OCI-LY7 (cell line): Measurements from ENCODE around the gene HSD11B1L. TPM values are rescaled to one million over a fixed set of nuclear protein-coding genes. Genes with fewer than 3 reads are reported as not detected.

Source experiments
- Bru-seq: library from RNA; stranded (reverse); fragments of 400-500 nt; gene quantifications from one replicate; lab custom pipeline; 2021; lab: Mats Ljungman, UMichigan
- BruChase-seq, 2 experiments: library from RNA; stranded (reverse); fragments of 400-500 nt; gene quantifications; one replicate each; lab custom pipeline; 2021; lab: Mats Ljungman, UMichigan
- BruUV-seq: library from RNA; stranded (reverse); fragments of 400-500 nt; replicated peaks from 2 replicates; lab custom pipeline; 2021; lab: Mats Ljungman, UMichigan
- CTCF ChIA-PET: fragments of 300-600 bp; sonication (Branson Sonifier 250); formaldehyde crosslinking; loops from one replicate; lab custom pipeline; 2022; ENCODE audit warnings: antibody characterized with exemption; ENCODE audit not compliant: unreplicated experiment; lab: Charles Lee
- POLR2A ChIA-PET: fragments of 300-600 bp; sonication (Branson Sonifier 250); formaldehyde crosslinking; loops from one replicate; lab custom pipeline; 2022; ENCODE audit warnings: antibody characterized with exemption; lab: Charles Lee
- DNase-seq: peaks from one replicate; pipeline ENCODE4 v3.0.0-alpha.2; 2015; ENCODE audit warnings: low spot score
- H2AFZ ChIP-seq: fragments of 200-600 bp; sonication (generic), shearing (Covaris generic); 2 replicates; pipeline ENCODE4 v1.6.1; 2014; ENCODE audit warnings: mild to moderate bottlenecking, antibody characterized with exemption, low read length, moderate library complexity
- H3K27ac ChIP-seq: fragments of 200-600 bp; sonication (generic); 2 replicates; pipeline ENCODE4 v1.5.1; 2014; ENCODE audit warnings: mixed run types, low read depth, mild to moderate bottlenecking, moderate library complexity, low read length, inconsistent platforms; ENCODE audit not compliant: poor library complexity, severe bottlenecking
- H3K36me3 ChIP-seq: fragments of 200-600 bp; sonication (generic); 2 replicates; pipeline ENCODE4 v1.6.1; 2014; ENCODE audit warnings: mild to moderate bottlenecking, antibody characterized with exemption, low read length, moderate library complexity, mixed read lengths; ENCODE audit not compliant: insufficient read depth
- H3K4me1 ChIP-seq: fragments of 200-600 bp; sonication (generic); 2 replicates; pipeline ENCODE4 v1.5.1; 2014; ENCODE audit warnings: mild to moderate bottlenecking, low read length; ENCODE audit not compliant: insufficient read depth, poor library complexity, severe bottlenecking
- H3K4me2 ChIP-seq: fragments of 200-600 bp; sonication (generic); 2 replicates; pipeline ENCODE4 v1.6.1; 2014; ENCODE audit warnings: mild to moderate bottlenecking, low read length
- H3K4me3 ChIP-seq: fragments of 200-600 bp; sonication (generic); 2 replicates; pipeline ENCODE4 v1.5.1; 2014; ENCODE audit warnings: mild to moderate bottlenecking, low read depth, low read length; ENCODE audit not compliant: poor library complexity, severe bottlenecking
- H3K79me2 ChIP-seq: fragments of 200-600 bp; sonication (generic); 2 replicates; pipeline ENCODE4 v1.6.1; 2016; ENCODE audit warnings: low read depth, mild to moderate bottlenecking, low read length, moderate library complexity, mixed read lengths; ENCODE audit not compliant: insufficient read depth
- H3K9me2 ChIP-seq: fragments of 200-600 bp; sonication (generic); 2 replicates; pipeline ENCODE4 v1.6.1; 2016; ENCODE audit warnings: mild to moderate bottlenecking, low read length, mixed read lengths; ENCODE audit not compliant: insufficient read depth
- H3K9me3 ChIP-seq: fragments of 200-600 bp; sonication (generic); 2 replicates; pipeline ENCODE4 v1.6.1; 2014; ENCODE audit warnings: mild to moderate bottlenecking, mixed run types, low read length, mixed read lengths
- H4K20me1 ChIP-seq: fragments of 200-600 bp; sonication (generic); 2 replicates; pipeline ENCODE4 v1.6.1; 2014; ENCODE audit warnings: mild to moderate bottlenecking, antibody characterized with exemption, low read length, moderate library complexity, mixed read lengths; ENCODE audit not compliant: insufficient read depth
- CTCF ChIP-seq: fragments of 200-600 bp; sonication (generic); conservative IDR thresholded peaks from 2 replicates; pipeline ENCODE4 v1.5.1; 2014; ENCODE audit warnings: mild to moderate bottlenecking, antibody characterized with exemption, low read length, moderate library complexity, mixed read lengths
- EZH2phosphoT487 ChIP-seq: fragments of 200-600 bp; sonication (generic); IDR thresholded peaks from 2 replicates; pipeline ENCODE4 v1.6.1; 2018; ENCODE audit warnings: low read depth, borderline replicate concordance, mild to moderate bottlenecking, mixed run types, antibody characterized with exemption, low read length, moderate library complexity, mixed read lengths
- intact Hi-C: fragments of 100-400 bp; cut with micrococcal nuclease; formaldehyde crosslinking; loops from one replicate; pipeline ENCODE4 v1.10.0; 2022; ENCODE audit not compliant: unreplicated experiment
- long read RNA-seq: library from polyadenylated mRNA; stranded (forward); transcript quantifications from one replicate; pipeline ENCODE4 v2.0.0, GENCODE V29; 2022
- total RNA-seq, 2 experiments: library from RNA; depleted of rRNA in 1 of 2; stranded (reverse); fragments of >200 nt in 1 of 2; shearing (Covaris generic) in 1 of 2; gene quantifications; 2 replicates each; pipeline ENCODE4 v1.2.3, GENCODE V29; 2014 to 2022

Gene HSD11B1L, protein sequence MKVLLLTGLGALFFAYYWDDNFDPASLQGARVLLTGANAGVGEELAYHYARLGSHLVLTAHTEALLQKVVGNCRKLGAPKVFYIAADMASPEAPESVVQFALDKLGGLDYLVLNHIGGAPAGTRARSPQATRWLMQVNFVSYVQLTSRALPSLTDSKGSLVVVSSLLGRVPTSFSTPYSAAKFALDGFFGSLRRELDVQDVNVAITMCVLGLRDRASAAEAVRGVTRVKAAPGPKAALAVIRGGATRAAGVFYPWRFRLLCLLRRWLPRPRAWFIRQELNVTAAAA
- 2.1 and 4.6 TPM in 2 replicates for total RNA-seq (2014; rRNA removed; shearing (Covaris generic))
- 4.6 and 4.9 TPM in 2 replicates for total RNA-seq (2022)
- percentile 28 among the genes with signal in this experiment for Bru-seq, nascent RNA
- percentile 36 among the genes with signal in this experiment for BruChase-seq, experiment 1, labeled RNA remaining after a 6-hour chase
- BruChase-seq, experiment 2, labeled RNA remaining after a 2-hour chase, result percentile 40 among the genes with signal in this experiment
- long read RNA-seq, partial matches to known transcripts, result 4 of 10 reads
- long read RNA-seq, other reads (novel, unspliced or antisense), result 3 of 10 reads

- ChIA-PET CTCF (no interaction called here), POLR2A (no interaction called here)
- Histone ChIP-seq H4K20me1 (no peaks in the 10 kb centered on the region), H2AFZ (peak within 1 kb of the TSS; percentile 82), H3K9me3 (no peaks in the 10 kb centered on the region), H3K79me2 (no peaks in the 10 kb centered on the region; the same call in 1 of the 2 replicates), H3K4me3 (peak within 1 kb of the TSS; percentile 96), H3K27ac (peak within 1 kb of the TSS; percentile 56), H3K36me3 (no peaks in the 10 kb centered on the region), H3K4me1 (peaks cover 12% of the 10 kb centered on the region), H3K4me2 (peak within 1 kb of the TSS; percentile 98), H3K9me2 (no peaks in the 10 kb centered on the region)
- DNase-seq, result peak; percentile 99
- no TSS peak for BruUV-seq
- intact Hi-C loops, result loop anchor here (2.0 kb wide), 1 partner anchor 58 kb away; the partner anchor contains the start of genes SAFB and SAFB2
- TF ChIP-seq CTCF (no peak), EZH2phosphoT487 (no peak)
Observed at GRCh38 chr19:5680437-5681368, at the start of gene HSD11B1L, which contains the start of gene MICOS13. Gene HSD11B1L, plus strand, starts transcription at chr19:5681027. Its CDS starts 3,806 bp downstream, at chr19:5684833. Gene MICOS13, minus strand, starts transcription at chr19:5680516. Its CDS starts 30 bp downstream, at chr19:5680486.

DNA sequence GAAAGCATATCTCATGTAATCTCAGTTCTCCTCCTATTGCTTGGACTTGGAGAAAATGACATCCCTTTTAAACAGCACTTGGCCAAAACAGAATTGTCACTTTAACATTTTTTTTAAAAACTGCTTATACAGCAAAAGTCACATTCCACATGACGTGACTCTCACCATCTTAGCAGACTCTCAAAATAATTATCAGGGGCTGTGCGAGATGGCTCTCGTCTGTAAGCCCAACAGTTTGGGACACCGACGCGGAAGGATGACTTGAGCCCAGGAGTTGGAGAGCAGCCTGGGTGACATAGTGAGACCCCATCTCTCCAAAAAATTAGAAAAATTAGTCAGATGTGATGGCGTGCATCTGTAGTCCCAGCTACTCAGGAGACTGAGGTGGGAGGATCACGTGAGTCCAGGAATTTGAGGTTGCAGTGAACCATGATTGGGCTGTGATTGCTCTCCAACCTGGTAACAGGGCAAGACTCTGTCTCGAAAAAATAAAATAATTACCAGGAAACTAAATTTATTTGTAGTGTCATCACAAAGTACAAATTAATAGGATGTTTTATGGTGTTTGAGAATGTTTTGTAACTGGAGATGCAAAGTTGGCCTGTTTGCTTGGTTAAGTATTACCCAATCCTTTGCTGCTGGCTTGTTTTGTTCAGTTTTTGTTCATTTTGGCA, 49.1 kb upstream of the HSD11B1L start:
- Histone ChIP-seq H4K20me1 (peaks cover 70% of the 10 kb centered on the region), H3K4me1 (peaks cover 24% of the 10 kb centered on the region), H3K9me2 (no peaks in the 10 kb centered on the region), H3K36me3 (peaks cover 95% of the 10 kb centered on the region), H3K4me2 (no peak overlapping the region), H3K4me3 (no peak overlapping the region), H3K79me2 (peaks cover 99% of the 10 kb centered on the region), H3K27ac (no peak overlapping the region), H3K9me3 (no peaks in the 10 kb centered on the region), H2AFZ (no peak overlapping the region)
- no peak for TF ChIP-seq CTCF
- ChIA-PET CTCF (no interaction called here), POLR2A (no interaction called here)
- DNase-seq, result no peak
- intact Hi-C loops, result no loop called here
- no TSS peak for BruUV-seq
